OCI-LY7 (cell line): ENCODE measurements around the gene OR10A4.

Experiments used
- CTCF ChIP-seq: fragments of 200-600 bp; sonication (generic); conservative IDR thresholded peaks from 2 replicates; pipeline ENCODE4 v1.5.1; 2014; ENCODE audit warnings: mild to moderate bottlenecking, antibody characterized with exemption, low read length, moderate library complexity, mixed read lengths
- EZH2phosphoT487 ChIP-seq: fragments of 200-600 bp; sonication (generic); IDR thresholded peaks from 2 replicates; pipeline ENCODE4 v1.6.1; 2018; ENCODE audit warnings: low read depth, borderline replicate concordance, mild to moderate bottlenecking, mixed run types, antibody characterized with exemption, low read length, moderate library complexity, mixed read lengths

- no peak for TF ChIP-seq EZH2phosphoT487
- no peak for TF ChIP-seq CTCF
Observed at GRCh38 chr11:6833356-6833755, 43.1 kb upstream of the OR10A4 start.
